HepG2 (cell line): ENCODE data around the gene NADK2. TPM values are rescaled to one million over a fixed set of nuclear protein-coding genes. Genes with fewer than 3 reads are reported as not detected.

Experiments
- BCL6 ChIP-seq: IDR thresholded peaks from 2 replicates; pipeline ENCODE4 v1.6.1; 2016; ENCODE audit warnings: missing genetic modification reagents, missing compliant biosample characterization
- DPF2 ChIP-seq: sonication (generic); formaldehyde crosslinking; IDR thresholded peaks from 2 replicates; pipeline ENCODE4 v1.4.0; 2020; ENCODE audit warnings: mild to moderate bottlenecking, low read depth, missing genetic modification reagents, borderline replicate concordance
- HDAC1 ChIP-seq: sonication (generic); formaldehyde crosslinking; IDR thresholded peaks from 2 replicates; pipeline ENCODE4 v1.5.1; 2020; ENCODE audit warnings: mild to moderate bottlenecking, missing genetic modification reagents
- IKZF5 ChIP-seq: IDR thresholded peaks from 2 replicates; pipeline ENCODE4 v1.6.1; 2018; ENCODE audit warnings: missing genetic modification reagents, mild to moderate bottlenecking, missing compliant biosample characterization
- MEF2D ChIP-seq: sonication (generic); formaldehyde crosslinking; IDR thresholded peaks from 2 replicates; pipeline ENCODE4 v1.5.1; 2020; ENCODE audit warnings: mild to moderate bottlenecking, missing genetic modification reagents
- MIXL1 ChIP-seq: IDR thresholded peaks from 2 replicates; pipeline ENCODE4 v1.6.1; 2016
- MXI1 ChIP-seq: IDR thresholded peaks from 3 replicates; pipeline ENCODE4 v1.6.1; 2012; ENCODE audit warnings: low read depth, low read length, inconsistent platforms, borderline replicate concordance
- SAP130 ChIP-seq: IDR thresholded peaks from 2 replicates; pipeline ENCODE4 v1.6.1; 2016; ENCODE audit warnings: low read depth
- SOX5 ChIP-seq: IDR thresholded peaks from 2 replicates; pipeline ENCODE4 v1.6.1; 2016; ENCODE audit warnings: borderline replicate concordance
- TRIM24 ChIP-seq: sonication (generic); formaldehyde crosslinking; IDR thresholded peaks from 2 replicates; pipeline ENCODE4 v1.8.0; 2022; ENCODE audit warnings: mild to moderate bottlenecking, missing genetic modification reagents
- YEATS2 ChIP-seq: sonication (generic); formaldehyde crosslinking; IDR thresholded peaks from 2 replicates; pipeline ENCODE4 v1.4.0; 2020; ENCODE audit warnings: missing genetic modification reagents, borderline replicate concordance
- ZFP36L2 ChIP-seq: sonication (generic); formaldehyde crosslinking; IDR thresholded peaks from 2 replicates; pipeline ENCODE4 v1.4.0; 2020; ENCODE audit warnings: missing genetic modification reagents
- ZFP37 ChIP-seq: sonication (generic); formaldehyde crosslinking; IDR thresholded peaks from 2 replicates; pipeline ENCODE4 v1.4.0; 2020; ENCODE audit warnings: missing genetic modification reagents, borderline replicate concordance
- ZNF331 ChIP-seq: sonication (generic); formaldehyde crosslinking; IDR thresholded peaks from 2 replicates; pipeline ENCODE4 v1.4.0; 2020; ENCODE audit warnings: missing genetic modification reagents
- ZNF598 ChIP-seq: sonication (generic); formaldehyde crosslinking; IDR thresholded peaks from 2 replicates; pipeline ENCODE4 v1.5.1; 2020; ENCODE audit warnings: mild to moderate bottlenecking, missing genetic modification reagents, borderline replicate concordance
- ZNF605 ChIP-seq: sonication (generic); formaldehyde crosslinking; IDR thresholded peaks from 2 replicates; pipeline ENCODE4 v1.8.0; 2022; ENCODE audit warnings: mild to moderate bottlenecking, missing genetic modification reagents
- ZSCAN9 ChIP-seq: IDR thresholded peaks from 2 replicates; pipeline ENCODE4 v1.6.1; 2016; ENCODE audit warnings: borderline replicate concordance
- polyA plus RNA-seq, 8 experiments: library from polyadenylated mRNA; depleted of rRNA in 3 of 8; stranded (reverse) in 7 of 8; unstranded in 1 of 8; fragments of >200 nt; fragmentation: Illumina TruSeq in 4 of 8; extraction: Trizol in 4 of 8; gene quantifications; 2 replicates each; pipeline versions ENCODE4 v1.2.1 to v1.2.3, GENCODE V29; 2011 to 2016; ENCODE audit warnings: low read depth in 4 of 8, missing spikeins in 1 of 8, mixed read lengths in 1 of 8; ENCODE audit not compliant: insufficient read depth in 1 of 8
- total RNA-seq, 5 experiments: library from RNA; depleted of rRNA; stranded (reverse); fragments of >200 nt; fragmentation: Illumina TruSeq; extraction: Trizol; gene quantifications; 2 replicates each; pipeline ENCODE4 v1.2.3, GENCODE V29; 2016; ENCODE audit warnings: low read depth in 1 of 5
- TF ChIP-seq, protein P1 (sequence below), 2 experiments: fragments of 450-650 bp in 1 of 2; sonication (generic) in 1 of 2; formaldehyde crosslinking in 1 of 2; IDR thresholded peaks; 2 replicates each; pipeline versions ENCODE4 v1.6.1 to v1.8.0; 2016 to 2022; ENCODE audit warnings: antibody characterized with exemption in 1 of 2, mild to moderate bottlenecking in 1 of 2, missing genetic modification reagents in 1 of 2
- TF ChIP-seq, protein P2 (sequence below): sonication (generic); formaldehyde crosslinking; IDR thresholded peaks from 2 replicates; pipeline ENCODE4 v1.8.1; 2023; ENCODE audit warnings: mild to moderate bottlenecking, missing genetic modification reagents
- TF ChIP-seq, protein P3 (sequence below): IDR thresholded peaks from 2 replicates; pipeline ENCODE4 v1.6.1; 2016; ENCODE audit warnings: missing genetic modification reagents, missing compliant biosample characterization

The NADK2 gene
- total and polyA plus RNA-seq, 2 of the 13 experiments (the other 11 are each of a cell fraction or from before 2014, with no cell fraction given) = 13.9 to 71.4 TPM

DNA sequence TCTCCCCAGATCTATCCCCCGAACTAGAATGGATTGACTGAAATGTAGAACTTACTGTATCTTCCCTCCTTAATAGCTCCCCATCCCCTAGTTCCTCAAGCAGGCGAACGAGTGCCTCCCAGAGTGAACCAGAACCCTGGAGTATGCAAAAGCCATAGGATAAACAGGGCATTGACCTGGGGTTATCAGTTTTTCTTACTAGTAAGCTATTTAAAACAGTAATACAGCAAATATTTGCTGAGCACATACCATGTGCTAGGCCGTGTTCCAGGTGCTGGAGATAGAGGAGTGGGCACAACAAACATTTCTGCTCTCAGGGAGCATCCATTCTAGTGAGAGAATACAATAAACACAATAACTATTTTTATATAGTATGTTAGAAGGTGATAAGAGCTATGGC, 88.0 kb downstream of the NADK2 start (continued):
- TF ChIP-seq, protein P1, sequence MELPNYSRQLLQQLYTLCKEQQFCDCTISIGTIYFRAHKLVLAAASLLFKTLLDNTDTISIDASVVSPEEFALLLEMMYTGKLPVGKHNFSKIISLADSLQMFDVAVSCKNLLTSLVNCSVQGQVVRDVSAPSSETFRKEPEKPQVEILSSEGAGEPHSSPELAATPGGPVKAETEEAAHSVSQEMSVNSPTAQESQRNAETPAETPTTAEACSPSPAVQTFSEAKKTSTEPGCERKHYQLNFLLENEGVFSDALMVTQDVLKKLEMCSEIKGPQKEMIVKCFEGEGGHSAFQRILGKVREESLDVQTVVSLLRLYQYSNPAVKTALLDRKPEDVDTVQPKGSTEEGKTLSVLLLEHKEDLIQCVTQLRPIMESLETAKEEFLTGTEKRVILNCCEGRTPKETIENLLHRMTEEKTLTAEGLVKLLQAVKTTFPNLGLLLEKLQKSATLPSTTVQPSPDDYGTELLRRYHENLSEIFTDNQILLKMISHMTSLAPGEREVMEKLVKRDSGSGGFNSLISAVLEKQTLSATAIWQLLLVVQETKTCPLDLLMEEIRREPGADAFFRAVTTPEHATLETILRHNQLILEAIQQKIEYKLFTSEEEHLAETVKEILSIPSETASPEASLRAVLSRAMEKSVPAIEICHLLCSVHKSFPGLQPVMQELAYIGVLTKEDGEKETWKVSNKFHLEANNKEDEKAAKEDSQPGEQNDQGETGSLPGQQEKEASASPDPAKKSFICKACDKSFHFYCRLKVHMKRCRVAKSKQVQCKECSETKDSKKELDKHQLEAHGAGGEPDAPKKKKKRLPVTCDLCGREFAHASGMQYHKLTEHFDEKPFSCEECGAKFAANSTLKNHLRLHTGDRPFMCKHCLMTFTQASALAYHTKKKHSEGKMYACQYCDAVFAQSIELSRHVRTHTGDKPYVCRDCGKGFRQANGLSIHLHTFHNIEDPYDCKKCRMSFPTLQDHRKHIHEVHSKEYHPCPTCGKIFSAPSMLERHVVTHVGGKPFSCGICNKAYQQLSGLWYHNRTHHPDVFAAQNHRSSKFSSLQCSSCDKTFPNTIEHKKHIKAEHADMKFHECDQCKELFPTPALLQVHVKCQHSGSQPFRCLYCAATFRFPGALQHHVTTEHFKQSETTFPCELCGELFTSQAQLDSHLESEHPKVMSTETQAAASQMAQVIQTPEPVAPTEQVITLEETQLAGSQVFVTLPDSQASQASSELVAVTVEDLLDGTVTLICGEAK (IDR thresholded peaks at IDR 0.05) = no peak
- TF ChIP-seq, protein P1 (CRISPR knock-in tag; IDR thresholded peaks at IDR 0.05) = no peak
- TF ChIP-seq ZFP37 (CRISPR knock-in tag) (no peak), MXI1 (peak; percentile 66; the same call in 1 of the 3 replicates), IKZF5 (peak; percentile 71; the same call in 1 of the 2 replicates), SAP130 (CRISPR knock-in tag) (peak; percentile 83), SOX5 (CRISPR knock-in tag) (peak; percentile 81), BCL6 (CRISPR knock-in tag) (peak; percentile 92), YEATS2 (0 out of 2 replicates have a peak, but pooled peaks have one; percentile 25), ZFP36L2 (CRISPR knock-in tag) (no peak), MEF2D (peak; percentile 75; the same call in 1 of the 2 replicates), ZNF331 (CRISPR knock-in tag) (peak; percentile 48; the same call in 1 of the 2 replicates), TRIM24 (CRISPR knock-in tag) (0 out of 2 replicates have a peak, but pooled peaks have one; percentile 50), ZSCAN9 (CRISPR knock-in tag) (peak; percentile 57; the same call in 1 of the 2 replicates), DPF2 (0 out of 2 replicates have a peak, but pooled peaks have one; percentile 54), ZNF605 (0 out of 2 replicates have a peak, but pooled peaks have one; percentile 16), ZNF598 (no peak), MIXL1 (CRISPR knock-in tag) (peak; percentile 80; the same call in 1 of the 2 replicates), HDAC1 (CRISPR knock-in tag) (peak; percentile 61; the same call in 1 of the 2 replicates)
- TF ChIP-seq, protein P2, sequence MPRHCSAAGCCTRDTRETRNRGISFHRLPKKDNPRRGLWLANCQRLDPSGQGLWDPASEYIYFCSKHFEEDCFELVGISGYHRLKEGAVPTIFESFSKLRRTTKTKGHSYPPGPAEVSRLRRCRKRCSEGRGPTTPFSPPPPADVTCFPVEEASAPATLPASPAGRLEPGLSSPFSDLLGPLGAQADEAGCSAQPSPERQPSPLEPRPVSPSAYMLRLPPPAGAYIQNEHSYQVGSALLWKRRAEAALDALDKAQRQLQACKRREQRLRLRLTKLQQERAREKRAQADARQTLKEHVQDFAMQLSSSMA (CRISPR knock-in tag) = 0 out of 2 replicates have a peak, but pooled peaks have one; percentile 25
- TF ChIP-seq, protein P3, sequence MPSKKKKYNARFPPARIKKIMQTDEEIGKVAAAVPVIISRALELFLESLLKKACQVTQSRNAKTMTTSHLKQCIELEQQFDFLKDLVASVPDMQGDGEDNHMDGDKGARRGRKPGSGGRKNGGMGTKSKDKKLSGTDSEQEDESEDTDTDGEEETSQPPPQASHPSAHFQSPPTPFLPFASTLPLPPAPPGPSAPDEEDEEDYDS (CRISPR knock-in tag) = no peak
